ENCODE results near the gene NUDT8. TPM values are rescaled to one million over a fixed set of nuclear protein-coding genes. Genes with fewer than 3 reads are reported as not detected.
A peak's percentile ranks its signal among the peaks of the same experiment; 100 is the strongest.

The NUDT8 gene
- total and polyA plus RNA-seq, 4 donors: 6.3 to 22.3 (median 16.0) TPM

DNA sequence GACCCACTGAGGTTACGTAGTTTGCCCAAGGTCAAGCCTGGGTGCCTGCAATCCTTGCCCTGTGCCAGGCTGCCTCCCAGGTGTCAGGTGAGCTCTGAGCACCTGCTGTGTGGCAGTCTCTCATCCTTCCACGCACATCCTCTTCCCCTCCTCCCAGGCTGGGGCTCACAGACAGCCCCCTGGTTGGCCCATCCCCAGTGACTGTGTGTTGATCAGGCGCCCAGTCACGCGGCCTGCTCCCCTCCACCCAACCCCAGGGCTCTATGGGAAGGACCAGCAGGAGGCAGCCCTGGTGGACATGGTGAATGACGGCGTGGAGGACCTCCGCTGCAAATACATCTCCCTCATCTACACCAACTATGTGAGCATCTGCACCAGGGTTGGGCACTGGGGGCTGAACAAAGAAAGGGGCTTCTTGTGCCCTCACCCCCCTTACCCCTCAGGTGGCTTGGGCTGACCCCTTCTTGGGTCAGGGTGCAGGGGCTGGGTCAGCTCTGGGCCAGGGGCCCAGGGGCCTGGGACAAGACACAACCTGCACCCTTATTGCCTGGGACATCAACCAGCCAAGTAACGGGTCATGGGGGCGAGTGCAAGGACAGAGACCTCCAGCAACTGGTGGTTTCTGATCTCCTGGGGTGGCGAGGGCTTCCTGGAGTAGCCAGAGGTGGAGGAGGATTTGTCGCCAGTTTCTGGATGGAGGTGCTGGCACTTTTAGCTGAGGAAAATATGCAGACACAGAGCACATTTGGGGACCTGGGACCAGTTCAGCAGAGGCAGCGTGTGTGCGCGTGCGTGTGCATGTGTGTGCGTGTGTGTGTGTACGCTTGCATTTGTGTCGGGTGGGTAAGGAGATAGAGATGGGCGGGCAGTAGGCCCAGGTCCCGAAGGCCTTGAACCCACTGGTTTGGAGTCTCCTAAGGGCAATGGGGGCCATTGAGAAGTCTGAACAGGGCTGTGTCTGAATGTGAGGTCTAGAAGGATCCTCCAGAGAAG is 44.6 kb downstream of the NUDT8 start:
- DNase-seq: no peak
- Histone ChIP-seq H3K9me3 (ENCODE audit: control insufficient read depth in 4 of 4, insufficient read depth in 3 of 4, low read length in 3 of 4) (no peaks in the 10 kb centered on the region), H3K4me1 (ENCODE audit: control insufficient read depth in 5 of 5, insufficient read depth in 5 of 5, low read length in 5 of 5) (peaks cover 0 to 14% (median 9%) of the 10 kb centered on the region in 5 donors), H3K9ac (ENCODE audit: insufficient read depth in 1 of 2, low read length in 2 of 2) (peak overlapping the region; percentile 36 to 77), H3K27me3 (ENCODE audit: control insufficient read depth in 3 of 3, insufficient read depth in 3 of 3, low read length in 2 of 3) (peaks cover 0 to 3% (median 0%) of the 10 kb centered on the region in 3 donors), H3K4me3 (peak overlapping the region; percentile 67), H3K36me3 (ENCODE audit: control insufficient read depth in 4 of 4, insufficient read depth in 4 of 4, low read length in 4 of 4) (peaks cover 5 to 24% (median 19%) of the 10 kb centered on the region in 4 donors), H3K27ac (ENCODE audit: low read depth in 1 of 2, low read length in 1 of 2) (peak overlapping the region; percentile 94)
- no peak for ATAC-seq (ENCODE audit: insufficient read depth, low FRiP score)
- 83 to 85% methylated on average over 21 of the region's 21 CpGs for WGBS, 2 donors
- TF ChIP-seq, protein P1, sequence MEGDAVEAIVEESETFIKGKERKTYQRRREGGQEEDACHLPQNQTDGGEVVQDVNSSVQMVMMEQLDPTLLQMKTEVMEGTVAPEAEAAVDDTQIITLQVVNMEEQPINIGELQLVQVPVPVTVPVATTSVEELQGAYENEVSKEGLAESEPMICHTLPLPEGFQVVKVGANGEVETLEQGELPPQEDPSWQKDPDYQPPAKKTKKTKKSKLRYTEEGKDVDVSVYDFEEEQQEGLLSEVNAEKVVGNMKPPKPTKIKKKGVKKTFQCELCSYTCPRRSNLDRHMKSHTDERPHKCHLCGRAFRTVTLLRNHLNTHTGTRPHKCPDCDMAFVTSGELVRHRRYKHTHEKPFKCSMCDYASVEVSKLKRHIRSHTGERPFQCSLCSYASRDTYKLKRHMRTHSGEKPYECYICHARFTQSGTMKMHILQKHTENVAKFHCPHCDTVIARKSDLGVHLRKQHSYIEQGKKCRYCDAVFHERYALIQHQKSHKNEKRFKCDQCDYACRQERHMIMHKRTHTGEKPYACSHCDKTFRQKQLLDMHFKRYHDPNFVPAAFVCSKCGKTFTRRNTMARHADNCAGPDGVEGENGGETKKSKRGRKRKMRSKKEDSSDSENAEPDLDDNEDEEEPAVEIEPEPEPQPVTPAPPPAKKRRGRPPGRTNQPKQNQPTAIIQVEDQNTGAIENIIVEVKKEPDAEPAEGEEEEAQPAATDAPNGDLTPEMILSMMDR (IDR thresholded peaks at IDR 0.05; ENCODE audit: control extremely low read depth, extremely low read depth): no peak

GRCh38 chr11:67584205-67584880 is 45.4 kb downstream of the NUDT8 start:
- Histone ChIP-seq H3K9ac (ENCODE audit: insufficient read depth in 1 of 2, low read length in 2 of 2) (peak overlapping the region; percentile 71 to 77), H3K27me3 (ENCODE audit: control insufficient read depth in 3 of 3, insufficient read depth in 3 of 3, low read length in 2 of 3) (peaks cover 0 to 3% (median 0%) of the 10 kb centered on the region in 3 donors), H3K4me1 (ENCODE audit: control insufficient read depth in 5 of 5, insufficient read depth in 5 of 5, low read length in 5 of 5) (peaks cover 0 to 15% (median 9%) of the 10 kb centered on the region in 5 donors), H3K9me3 (ENCODE audit: control insufficient read depth in 4 of 4, insufficient read depth in 3 of 4, low read length in 3 of 4) (no peaks in the 10 kb centered on the region), H3K27ac (ENCODE audit: low read depth in 1 of 2, low read length in 1 of 2) (peak overlapping the region; percentile 94), H3K4me3 (peak overlapping the region; percentile 67), H3K36me3 (ENCODE audit: control insufficient read depth in 4 of 4, insufficient read depth in 4 of 4, low read length in 4 of 4) (peaks cover 3 to 24% (median 19%) of the 10 kb centered on the region in 4 donors)
- ATAC-seq (ENCODE audit: insufficient read depth, low FRiP score) (peak; percentile 70), DNase-seq (peak; percentile 70 to 81 (median 74))
- TF ChIP-seq, protein P1 (IDR thresholded peaks at IDR 0.05; ENCODE audit: control extremely low read depth, extremely low read depth): no peak
- 13 to 15% methylated on average over 32 to 33 of the region's 33 CpGs for WGBS, 2 donors

- peaks cover 0 to 15% (median 9%) of the 10 kb centered on the region in 5 donors for H3K4me1 ChIP-seq (ENCODE audit: control insufficient read depth in 5 of 5, insufficient read depth in 5 of 5, low read length in 5 of 5)
- peak within 1 kb of the TSS; percentile 67 for H3K4me3 ChIP-seq
- peak; percentile 95 for ATAC-seq (ENCODE audit: insufficient read depth, low FRiP score)
- TF ChIP-seq, protein P1 (IDR thresholded peaks at IDR 0.05; ENCODE audit: control extremely low read depth, extremely low read depth): peak; percentile 20
- H3K9ac ChIP-seq (ENCODE audit: insufficient read depth in 1 of 2, low read length in 2 of 2): peak within 1 kb of the TSS; percentile 71 to 77
- 2 to 4% methylated on average over 73 to 81 of the region's 81 CpGs for WGBS, 2 donors
- H3K36me3 ChIP-seq (ENCODE audit: control insufficient read depth in 4 of 4, insufficient read depth in 4 of 4, low read length in 4 of 4): peaks cover 3 to 21% (median 19%) of the 10 kb centered on the region in 4 donors
- peak; percentile 96 to 97 (median 96) for DNase-seq
- peak within 1 kb of the TSS; percentile 94 for H3K27ac ChIP-seq (ENCODE audit: low read depth in 1 of 2, low read length in 1 of 2)
- H3K27me3 ChIP-seq (ENCODE audit: control insufficient read depth in 3 of 3, insufficient read depth in 3 of 3, low read length in 2 of 3): peaks cover 0 to 3% (median 0%) of the 10 kb centered on the region in 3 donors
- no peaks in the 10 kb centered on the region for H3K9me3 ChIP-seq (ENCODE audit: control insufficient read depth in 4 of 4, insufficient read depth in 3 of 4, low read length in 3 of 4)
Observed at GRCh38 chr11:67583247-67584204, 46.2 kb downstream of the NUDT8 start, which contains the start of gene GSTP1. Gene GSTP1 (plus strand): TSS chr11:67583812. CDS start chr11:67583844, 32 bp downstream.

Data from lung (tissue), 12 donors.